Fibroblast of the aortic adventitia (primary cell): ENCODE results near the gene LONRF2. TPM values are rescaled to one million over a fixed set of nuclear protein-coding genes. Genes with fewer than 3 reads are reported as not detected.

ENCODE experiments used
- DNase-seq: peaks from one replicate; pipeline ENCODE4 v3.0.0-alpha.2; 2010; ENCODE audit warnings: low read depth
- H3K4me3 ChIP-seq: 2 replicates; pipeline ENCODE4 v1.5.1; 2011; ENCODE audit warnings: low read depth, mild to moderate bottlenecking, control low read depth, low read length, moderate library complexity
- total RNA-seq: library from RNA; depleted of rRNA; stranded (reverse); fragments of >200 nt; gene quantifications from 2 replicates; pipeline ENCODE4 v1.2.3, GENCODE V29; 2012; ENCODE audit warnings: low replicate concordance
- TF ChIP-seq, protein P1 (sequence below): IDR thresholded peaks from 2 replicates; pipeline ENCODE4 v1.5.1; 2011; ENCODE audit warnings: mild to moderate bottlenecking, low read length, control low read depth, inconsistent platforms; ENCODE audit not compliant: insufficient read depth

LONRF2 gene
- total RNA-seq, 1 donor: 1.8 TPM

DNA sequence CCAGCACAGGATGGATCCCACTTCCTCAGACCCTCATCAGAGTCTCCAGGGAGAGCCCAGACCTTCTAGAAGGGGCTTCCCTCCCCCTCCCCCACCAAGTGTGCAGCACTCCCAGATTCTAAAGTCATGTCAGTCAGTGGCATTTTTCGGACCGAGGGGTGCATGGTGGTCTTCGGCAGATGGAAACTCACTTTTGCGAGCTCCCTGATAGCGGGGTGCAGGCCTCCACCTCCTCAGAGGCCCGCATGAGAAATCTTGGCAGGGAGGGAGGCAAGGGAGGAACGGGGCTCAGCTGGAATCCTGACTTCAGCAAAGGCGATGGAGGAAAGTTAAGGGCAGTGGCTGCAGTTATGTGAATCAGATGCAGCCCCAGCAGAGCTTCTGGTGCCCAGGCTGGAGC is 58.2 kb downstream of the LONRF2 start:
- DNase-seq: no peak
- H3K4me3 ChIP-seq: no peak overlapping the region
- TF ChIP-seq, protein P1, sequence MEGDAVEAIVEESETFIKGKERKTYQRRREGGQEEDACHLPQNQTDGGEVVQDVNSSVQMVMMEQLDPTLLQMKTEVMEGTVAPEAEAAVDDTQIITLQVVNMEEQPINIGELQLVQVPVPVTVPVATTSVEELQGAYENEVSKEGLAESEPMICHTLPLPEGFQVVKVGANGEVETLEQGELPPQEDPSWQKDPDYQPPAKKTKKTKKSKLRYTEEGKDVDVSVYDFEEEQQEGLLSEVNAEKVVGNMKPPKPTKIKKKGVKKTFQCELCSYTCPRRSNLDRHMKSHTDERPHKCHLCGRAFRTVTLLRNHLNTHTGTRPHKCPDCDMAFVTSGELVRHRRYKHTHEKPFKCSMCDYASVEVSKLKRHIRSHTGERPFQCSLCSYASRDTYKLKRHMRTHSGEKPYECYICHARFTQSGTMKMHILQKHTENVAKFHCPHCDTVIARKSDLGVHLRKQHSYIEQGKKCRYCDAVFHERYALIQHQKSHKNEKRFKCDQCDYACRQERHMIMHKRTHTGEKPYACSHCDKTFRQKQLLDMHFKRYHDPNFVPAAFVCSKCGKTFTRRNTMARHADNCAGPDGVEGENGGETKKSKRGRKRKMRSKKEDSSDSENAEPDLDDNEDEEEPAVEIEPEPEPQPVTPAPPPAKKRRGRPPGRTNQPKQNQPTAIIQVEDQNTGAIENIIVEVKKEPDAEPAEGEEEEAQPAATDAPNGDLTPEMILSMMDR: no peak

DNA sequence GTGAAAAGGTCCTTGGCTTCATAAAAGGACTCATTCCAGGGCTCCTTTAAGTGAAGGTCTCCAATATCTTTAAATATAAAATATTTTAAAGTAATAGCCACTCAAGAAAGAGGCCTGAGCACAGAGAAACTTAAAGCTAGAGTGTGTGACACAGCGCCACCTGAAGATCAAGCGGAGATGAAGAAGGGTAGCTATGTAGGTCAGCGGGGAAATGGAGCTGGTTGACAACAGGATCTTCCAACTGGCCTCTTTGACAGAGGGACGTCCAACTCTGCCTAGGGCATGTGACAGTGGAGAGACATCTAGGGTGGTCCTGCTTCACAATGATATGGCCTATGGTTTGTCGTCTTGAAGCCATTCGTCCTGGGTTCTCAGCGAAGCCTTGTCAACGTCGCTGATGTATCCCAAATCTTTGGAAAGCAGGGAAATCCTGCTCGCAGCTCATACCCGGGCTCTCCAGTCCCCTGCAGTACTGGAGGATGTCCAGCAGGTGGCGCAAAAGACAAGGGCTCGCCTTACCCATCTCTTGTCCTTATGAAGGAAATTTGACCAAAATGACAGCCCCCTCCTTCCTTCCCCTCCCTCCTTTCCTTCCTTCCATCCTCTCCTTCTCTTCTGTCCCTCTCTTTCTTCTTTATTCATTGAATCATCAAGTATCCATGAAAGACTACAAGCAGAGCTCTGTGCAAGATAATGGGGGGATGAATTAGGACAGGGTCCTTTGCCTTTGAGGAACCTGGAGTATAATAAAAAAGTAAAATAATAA is 59.6 kb downstream of the LONRF2 start:
- no peak overlapping the region for H3K4me3 ChIP-seq
- DNase-seq: peak; percentile 68
- TF ChIP-seq, protein P1: peak; percentile 98

DNA sequence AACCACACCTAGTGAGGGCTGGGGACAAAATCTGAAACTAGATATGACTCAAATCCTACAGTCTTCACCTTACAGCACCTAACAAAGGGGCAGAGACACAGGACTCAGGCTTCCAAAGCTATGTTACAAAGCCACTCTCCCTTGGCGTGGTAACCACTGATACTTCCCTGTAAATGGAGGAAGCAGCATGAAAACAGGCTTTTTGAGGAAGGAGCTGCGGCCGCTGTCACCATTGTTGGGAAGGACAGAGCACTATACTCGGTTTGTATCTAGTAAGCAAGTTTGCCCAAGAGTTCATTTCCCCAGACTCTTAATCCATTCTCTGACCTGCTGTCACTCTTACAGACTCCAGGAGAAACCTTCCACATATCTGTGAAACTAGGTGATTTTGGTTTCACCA is 60.3 kb downstream of the LONRF2 start:
- TF ChIP-seq, protein P1: no peak

DNA sequence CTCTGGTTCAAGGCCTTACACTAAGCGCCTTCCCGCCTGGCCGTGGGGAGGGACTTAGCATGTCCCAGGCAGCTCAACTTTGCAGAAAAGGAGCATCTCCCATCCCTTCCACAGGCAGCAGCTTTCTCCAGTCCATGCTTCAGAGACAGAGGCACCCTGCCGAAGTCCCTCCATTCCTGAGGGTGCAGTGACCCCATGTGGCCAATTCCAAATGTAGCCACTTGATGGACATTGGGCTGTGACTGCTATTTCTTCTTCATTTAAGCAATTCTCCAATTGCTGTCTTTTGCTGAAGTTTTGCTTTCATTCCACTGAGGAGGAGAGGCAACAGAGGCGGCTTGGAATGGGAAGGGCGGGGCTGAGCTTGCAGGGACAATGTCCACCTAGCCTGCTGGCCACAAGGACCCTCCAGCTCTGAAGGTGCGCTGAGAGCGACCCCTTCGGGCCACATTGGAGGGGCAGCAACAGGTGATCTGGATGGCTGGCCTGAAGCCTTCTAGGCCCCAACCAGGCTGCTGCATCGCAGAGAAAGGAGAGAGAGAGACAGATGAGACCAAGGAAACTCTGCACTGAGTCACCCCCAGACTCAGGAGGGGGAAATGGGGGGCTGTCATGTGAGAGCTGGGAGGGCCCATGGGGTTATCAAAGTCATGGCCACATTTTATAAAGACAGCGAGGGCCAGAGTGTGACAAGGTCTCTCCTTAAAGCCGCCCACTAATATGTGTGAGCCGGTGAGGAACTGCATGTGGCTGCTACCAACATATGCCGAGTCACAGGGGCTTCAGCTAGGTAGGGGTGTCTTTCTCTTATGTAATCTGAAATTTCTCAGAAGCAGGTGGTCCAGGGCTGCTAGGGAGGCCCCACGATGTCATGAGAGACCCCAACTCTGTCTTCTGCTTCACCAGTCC is 61.3 kb downstream of the LONRF2 start:
- DNase-seq: peak; percentile 81
- TF ChIP-seq, protein P1: peak; percentile 58
- no peak overlapping the region for H3K4me3 ChIP-seq

More for the DNA sequence above, 60.3 kb downstream of the LONRF2 start:
- DNase-seq: no peak
- no peak overlapping the region for H3K4me3 ChIP-seq

DNA sequence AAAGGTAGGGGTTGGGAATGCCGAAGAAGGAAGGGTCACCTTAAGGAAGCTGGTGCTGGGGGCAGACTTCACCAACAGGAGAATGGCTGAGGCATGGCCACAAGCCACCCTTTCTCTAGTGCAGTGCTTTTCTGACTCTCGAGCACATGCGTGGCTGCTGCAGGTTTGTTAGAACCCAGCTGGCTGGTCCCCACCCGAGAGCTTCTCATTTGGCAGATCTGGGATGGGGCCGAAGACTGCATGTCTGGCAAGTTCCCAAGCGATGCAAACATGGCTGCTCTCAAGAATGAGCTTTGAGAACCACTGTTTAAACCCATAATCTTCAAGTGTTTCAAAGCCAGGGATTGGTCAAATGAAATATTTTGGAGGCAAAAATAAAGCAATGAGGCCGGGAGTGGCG is 63.2 kb downstream of the LONRF2 start:
- TF ChIP-seq, protein P1: no peak
- no peak for DNase-seq
- no peak overlapping the region for H3K4me3 ChIP-seq

DNA sequence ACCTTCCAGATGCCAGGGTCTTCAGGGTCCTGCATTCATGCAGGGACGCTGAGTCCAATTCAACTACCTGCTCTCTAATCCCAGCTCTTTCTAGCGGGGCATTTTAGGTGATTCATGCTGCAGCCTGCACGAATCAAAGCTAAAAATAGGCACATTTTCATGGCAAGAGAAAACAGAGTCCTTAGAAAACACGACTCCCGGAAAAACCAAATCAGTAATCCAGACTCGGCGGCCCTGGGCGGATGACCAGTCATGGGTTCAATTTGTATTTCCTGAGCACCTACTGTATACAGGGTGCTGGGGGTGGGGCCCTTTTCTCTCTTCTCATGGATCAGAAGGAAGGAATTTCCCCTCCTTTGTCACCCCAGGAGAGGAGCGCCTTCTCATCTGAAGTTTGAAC is 64.4 kb downstream of the LONRF2 start:
- TF ChIP-seq, protein P1: no peak
- no peak overlapping the region for H3K4me3 ChIP-seq
- DNase-seq: peak; percentile 28
